ENCODE measurements around the gene LRRC4C. TPM values are rescaled to one million over a fixed set of nuclear protein-coding genes. Genes with fewer than 3 reads are reported as not detected.

LRRC4C gene
- total RNA-seq, 3 donors from 2014 or later (not counting 1 experiment from before 2014, with no cell fraction given) = not detected

- Histone ChIP-seq H3K27ac (ENCODE audit: low read length) (no peak overlapping the region), H3K4me1 (ENCODE audit: control insufficient read depth, insufficient read depth, low read length) (no peaks in the 10 kb centered on the region), H3K27me3 (ENCODE audit: control insufficient read depth, insufficient read depth, low read length) (no peaks in the 10 kb centered on the region), H3K4me3 (ENCODE audit: low read length) (no peak overlapping the region), H3K9me3 (ENCODE audit: control insufficient read depth, insufficient read depth, low read length) (peaks cover 6% of the 10 kb centered on the region), H3K36me3 (ENCODE audit: control insufficient read depth, insufficient read depth, low read length) (no peaks in the 10 kb centered on the region)
- Mint-ChIP-seq H3K36me3 (no peaks in the 10 kb centered on the region), H3K4me3 (no peak overlapping the region), H3K27ac (no peak overlapping the region), H3K9me3 (peaks cover 13 to 24% of the 10 kb centered on the region in 2 donors), H3K27me3 (ENCODE audit: low read depth in 2 of 2) (no peaks in the 10 kb centered on the region), H3K4me1 (no peaks in the 10 kb centered on the region)
- DNase-seq (no peak), ATAC-seq (no peak)
- WGBS (ENCODE audit: insufficient coverage) = 84% methylated on average over 5 of the region's 6 CpGs
- no peak for TF ChIP-seq CTCF (IDR thresholded peaks at IDR 0.05)
- intact Hi-C loops (cut with micrococcal nuclease) = no loop called here
Measured at GRCh38 chr11:40179541-40179940, 1279.9 kb downstream of the LRRC4C start.

DNA sequence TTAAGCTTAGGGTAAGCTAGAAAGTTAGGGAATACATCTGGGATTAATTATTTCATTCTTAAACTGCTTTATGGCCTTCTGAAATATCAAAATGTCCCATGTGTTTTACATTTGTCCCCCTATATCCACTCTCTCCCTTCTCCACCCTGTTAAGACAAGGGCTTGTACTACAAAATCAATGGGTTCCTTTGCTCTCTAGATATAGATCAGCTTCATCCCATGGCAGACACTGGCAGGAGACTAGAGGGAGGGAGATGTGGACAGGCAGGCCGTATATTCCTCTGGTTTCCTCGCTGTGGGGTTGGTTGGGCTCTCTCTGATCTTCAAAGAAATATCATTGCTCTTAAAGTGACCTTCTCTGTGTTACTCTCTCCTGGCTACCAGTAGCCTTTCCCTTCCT is 1281.0 kb downstream of the LRRC4C start:
- Histone ChIP-seq H3K36me3 (ENCODE audit: control insufficient read depth, insufficient read depth, low read length) (no peaks in the 10 kb centered on the region), H3K27me3 (ENCODE audit: control insufficient read depth, insufficient read depth, low read length) (no peaks in the 10 kb centered on the region), H3K4me1 (ENCODE audit: control insufficient read depth, insufficient read depth, low read length) (no peaks in the 10 kb centered on the region), H3K27ac (ENCODE audit: low read length) (no peak overlapping the region), H3K9me3 (ENCODE audit: control insufficient read depth, insufficient read depth, low read length) (peaks cover 6% of the 10 kb centered on the region), H3K4me3 (ENCODE audit: low read length) (no peak overlapping the region)
- intact Hi-C loops (cut with micrococcal nuclease) = no loop called here
- TF ChIP-seq CTCF (IDR thresholded peaks at IDR 0.05) = no peak
- Mint-ChIP-seq H3K27ac (no peak overlapping the region), H3K27me3 (ENCODE audit: low read depth in 2 of 2) (no peaks in the 10 kb centered on the region), H3K9me3 (peaks cover 13 to 19% of the 10 kb centered on the region in 2 donors), H3K36me3 (no peaks in the 10 kb centered on the region), H3K4me3 (no peak overlapping the region), H3K4me1 (no peaks in the 10 kb centered on the region)
- WGBS (ENCODE audit: insufficient coverage) = no CpG with 5 or more reads among the region's 2 CpGs
- no peak for DNase-seq
- ATAC-seq = no peak

GRCh38 chr11:40175980-40176379 is 1283.5 kb downstream of the LRRC4C start:
- Histone ChIP-seq H3K27me3 (ENCODE audit: control insufficient read depth, insufficient read depth, low read length) (no peaks in the 10 kb centered on the region), H3K4me1 (ENCODE audit: control insufficient read depth, insufficient read depth, low read length) (no peaks in the 10 kb centered on the region), H3K27ac (ENCODE audit: low read length) (no peak overlapping the region), H3K4me3 (ENCODE audit: low read length) (no peak overlapping the region), H3K9me3 (ENCODE audit: control insufficient read depth, insufficient read depth, low read length) (peaks cover 6% of the 10 kb centered on the region), H3K36me3 (ENCODE audit: control insufficient read depth, insufficient read depth, low read length) (no peaks in the 10 kb centered on the region)
- Mint-ChIP-seq H3K27me3 (ENCODE audit: low read depth in 2 of 2) (no peaks in the 10 kb centered on the region), H3K27ac (no peak overlapping the region), H3K4me1 (no peaks in the 10 kb centered on the region), H3K4me3 (no peak overlapping the region), H3K9me3 (peaks cover 11 to 16% of the 10 kb centered on the region in 2 donors), H3K36me3 (no peaks in the 10 kb centered on the region)
- 94% methylated on average over 3 of the region's 3 CpGs for WGBS (ENCODE audit: insufficient coverage)
- intact Hi-C loops (cut with micrococcal nuclease) = no loop called here
- ATAC-seq (no peak), DNase-seq (no peak)
- TF ChIP-seq CTCF (IDR thresholded peaks at IDR 0.05) = no peak

- Mint-ChIP-seq H3K27me3 (ENCODE audit: low read depth in 2 of 2) (no peaks in the 10 kb centered on the region), H3K36me3 (peaks cover 8% of the 10 kb centered on the region), H3K4me3 (no peak overlapping the region), H3K27ac (no peak overlapping the region), H3K4me1 (no peaks in the 10 kb centered on the region), H3K9me3 (peaks cover 12 to 18% of the 10 kb centered on the region in 2 donors)
- no peak for DNase-seq
- Histone ChIP-seq H3K4me3 (ENCODE audit: low read length) (no peak overlapping the region), H3K9me3 (ENCODE audit: control insufficient read depth, insufficient read depth, low read length) (no peaks in the 10 kb centered on the region), H3K27me3 (ENCODE audit: control insufficient read depth, insufficient read depth, low read length) (no peaks in the 10 kb centered on the region), H3K27ac (ENCODE audit: low read length) (no peak overlapping the region), H3K36me3 (ENCODE audit: control insufficient read depth, insufficient read depth, low read length) (no peaks in the 10 kb centered on the region), H3K4me1 (ENCODE audit: control insufficient read depth, insufficient read depth, low read length) (no peaks in the 10 kb centered on the region)
- WGBS (ENCODE audit: insufficient coverage) = 76% methylated on average over 2 of the region's 2 CpGs
- TF ChIP-seq CTCF (IDR thresholded peaks at IDR 0.05) = no peak
- intact Hi-C loops (cut with micrococcal nuclease) = no loop called here
- no peak for ATAC-seq
Measured at GRCh38 chr11:40170078-40170477, 1289.4 kb downstream of the LRRC4C start.

All from natural killer cell (primary cell).